Glutamatergic neuron (in vitro differentiated cells): ENCODE data around the gene ATXN2. TPM values are rescaled to one million over a fixed set of nuclear protein-coding genes. Genes with fewer than 3 reads are reported as not detected.
"Not testable (repeated sequence)": the region's sequence is repeated elsewhere in the genome, so short reads cannot be mapped to it uniquely, and the experiment has no call there.

Experiments used
- DNase-seq: peaks from one replicate; pipeline ENCODE4 v3.0.0; 2022
- H3K27ac Mint-ChIP-seq: one replicate; pipeline ENCODE4 v1.8.0; 2020; ENCODE audit warnings: mild to moderate bottlenecking, mixed read lengths, inconsistent platforms; ENCODE audit not compliant: unreplicated experiment
- H3K27me3 Mint-ChIP-seq: one replicate; pipeline ENCODE4 v1.8.0; 2020; ENCODE audit warnings: mild to moderate bottlenecking, moderate library complexity, mixed read lengths, inconsistent platforms; ENCODE audit not compliant: unreplicated experiment
- H3K36me3 Mint-ChIP-seq: one replicate; pipeline ENCODE4 v1.8.0; 2020; ENCODE audit warnings: mild to moderate bottlenecking, mixed read lengths, inconsistent platforms; ENCODE audit not compliant: unreplicated experiment
- H3K4me1 Mint-ChIP-seq: one replicate; pipeline ENCODE4 v1.8.0; 2020; ENCODE audit warnings: mild to moderate bottlenecking, low read depth, mixed read lengths, inconsistent platforms; ENCODE audit not compliant: unreplicated experiment
- H3K4me3 Mint-ChIP-seq: one replicate; pipeline ENCODE4 v1.8.0; 2020; ENCODE audit warnings: mild to moderate bottlenecking, mixed read lengths, inconsistent platforms; ENCODE audit not compliant: unreplicated experiment
- H3K9me3 Mint-ChIP-seq: one replicate; pipeline ENCODE4 v1.8.0; 2020; ENCODE audit warnings: mild to moderate bottlenecking, moderate library complexity, mixed read lengths, inconsistent platforms; ENCODE audit not compliant: unreplicated experiment
- CTCF ChIP-seq: fragments of 200-600 bp; sonication (generic); IDR thresholded peaks from one replicate; pipeline ENCODE4 v1.5.0; 2021; ENCODE audit not compliant: partially characterized antibody, unreplicated experiment
- total RNA-seq: library from RNA; stranded (reverse); fragmentation: NEBNext Ultra II Directional; extraction: Animal tissue kit (Norgen Biotek cat#: 25700); gene quantifications from one replicate; pipeline ENCODE4 v1.2.1, GENCODE V29; 2021; ENCODE audit not compliant: unreplicated experiment

The ATXN2 gene
- total RNA-seq, 1 donor from 2014 or later: 80.8 TPM

DNA sequence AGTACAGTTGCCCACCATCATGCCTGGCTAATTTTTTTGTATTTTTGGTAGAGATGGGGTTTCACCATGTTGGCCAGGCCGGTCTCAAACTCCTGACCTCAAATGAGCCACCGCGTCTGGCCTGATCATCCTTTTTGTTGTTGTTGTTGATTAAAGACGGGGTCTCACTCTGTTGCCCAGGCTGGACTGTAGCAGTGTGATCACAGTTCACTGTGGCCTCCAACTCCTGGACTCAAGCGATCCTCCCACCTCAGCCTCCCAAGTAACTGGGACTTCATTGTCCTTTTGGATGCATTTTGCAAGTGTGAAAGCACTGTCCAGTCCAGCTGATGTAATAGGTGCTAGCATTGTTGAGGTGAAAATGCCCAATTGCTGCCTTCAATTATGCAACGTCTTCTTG, 27.1 kb upstream of the ATXN2 start:
- DNase-seq: no peak
- Mint-ChIP-seq H3K9me3 (no peaks in the 10 kb centered on the region), H3K27me3 (peaks cover 1% of the 10 kb centered on the region), H3K36me3 (no peaks in the 10 kb centered on the region), H3K27ac (no peak overlapping the region), H3K4me1 (no peaks in the 10 kb centered on the region), H3K4me3 (no peak overlapping the region)
- TF ChIP-seq CTCF: no peak

DNA sequence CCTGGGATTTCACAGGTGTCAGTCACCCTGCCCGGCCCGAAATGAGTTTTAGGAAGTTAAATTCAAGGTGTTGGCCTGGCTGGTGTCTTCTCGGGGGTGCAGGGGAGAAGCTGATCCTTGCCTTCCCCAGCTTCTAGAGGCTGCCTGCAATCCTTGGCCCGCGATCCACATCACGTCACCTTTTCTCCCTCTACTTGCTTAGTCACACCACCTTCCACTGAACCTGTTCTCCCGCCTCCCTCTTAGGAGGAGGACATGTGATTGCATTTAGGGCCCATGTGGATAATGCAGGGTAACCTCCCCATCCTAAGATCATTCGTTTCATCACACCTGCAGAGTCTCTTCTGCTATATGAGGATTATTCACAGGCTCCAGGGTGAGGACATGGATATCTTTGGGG, 25.4 kb upstream of the ATXN2 start:
- no peak for DNase-seq
- Mint-ChIP-seq H3K27ac (no peak overlapping the region), H3K4me1 (no peaks in the 10 kb centered on the region), H3K36me3 (no peaks in the 10 kb centered on the region), H3K4me3 (no peak overlapping the region), H3K27me3 (peaks cover 1% of the 10 kb centered on the region), H3K9me3 (no peaks in the 10 kb centered on the region)
- TF ChIP-seq CTCF: no peak

DNA sequence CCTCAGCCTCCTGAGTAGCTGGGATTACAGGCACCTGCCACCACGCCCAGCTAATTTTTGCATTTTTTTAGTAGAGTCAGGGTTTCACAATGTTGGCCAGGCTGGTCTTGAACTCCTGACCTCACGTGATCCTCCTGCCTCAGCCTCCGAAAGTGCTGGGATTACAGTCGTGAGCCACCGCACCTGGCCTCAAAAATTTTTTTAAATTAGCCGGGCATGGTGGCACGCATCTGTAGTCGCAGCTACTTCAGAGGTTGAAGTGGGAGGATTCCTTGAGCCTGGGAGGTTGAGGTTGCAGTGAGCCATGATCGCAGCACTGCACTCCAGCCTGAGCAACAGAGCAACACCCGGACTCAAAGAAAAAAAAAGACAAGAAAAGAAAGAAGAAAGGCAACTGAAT, 18.7 kb upstream of the ATXN2 start:
- DNase-seq, H3K27ac Mint-ChIP-seq, H3K4me1 Mint-ChIP-seq, H3K27me3 Mint-ChIP-seq, H3K4me3 Mint-ChIP-seq, H3K36me3 Mint-ChIP-seq, H3K9me3 Mint-ChIP-seq: not testable (repeated sequence)

- H3K9me3 Mint-ChIP-seq: peaks cover 1% of the 10 kb centered on the region
- H3K36me3 Mint-ChIP-seq: peaks cover 4% of the 10 kb centered on the region
- no peaks in the 10 kb centered on the region for H3K4me1 Mint-ChIP-seq
- H3K27ac Mint-ChIP-seq: no peak overlapping the region
- TF ChIP-seq CTCF: no peak
- H3K27me3 Mint-ChIP-seq: no peaks in the 10 kb centered on the region
- no peak overlapping the region for H3K4me3 Mint-ChIP-seq
- DNase-seq: no peak
Observed at GRCh38 chr12:111616177-111616623, 17.1 kb upstream of the ATXN2 start.

- no peaks in the 10 kb centered on the region for H3K9me3 Mint-ChIP-seq
- H3K4me3 Mint-ChIP-seq: no peak overlapping the region
- TF ChIP-seq CTCF: no peak
- peaks cover 2% of the 10 kb centered on the region for H3K27me3 Mint-ChIP-seq
- peaks cover 4% of the 10 kb centered on the region for H3K4me1 Mint-ChIP-seq
- H3K36me3 Mint-ChIP-seq: no peaks in the 10 kb centered on the region
- DNase-seq: no peak
- no peak overlapping the region for H3K27ac Mint-ChIP-seq
Observed at GRCh38 chr12:111607239-111607638, 8.1 kb upstream of the ATXN2 start.
